Activated effector memory CD4-positive, alpha-beta T cell treated with anti-CD3 and anti-CD28 coated beads, Interleukin-2, amount 50 U/mL, for 16 hours (primary cell): ENCODE measurements around the gene PIGV.
"Not testable (repeated sequence)": the region's sequence is repeated elsewhere in the genome, so short reads cannot be mapped to it uniquely, and the experiment has no call there.

ENCODE experiments used
- DNase-seq: peaks from one replicate; pipeline ENCODE4 v3.0.0-alpha.2; 2020

Gene PIGV

DNA sequence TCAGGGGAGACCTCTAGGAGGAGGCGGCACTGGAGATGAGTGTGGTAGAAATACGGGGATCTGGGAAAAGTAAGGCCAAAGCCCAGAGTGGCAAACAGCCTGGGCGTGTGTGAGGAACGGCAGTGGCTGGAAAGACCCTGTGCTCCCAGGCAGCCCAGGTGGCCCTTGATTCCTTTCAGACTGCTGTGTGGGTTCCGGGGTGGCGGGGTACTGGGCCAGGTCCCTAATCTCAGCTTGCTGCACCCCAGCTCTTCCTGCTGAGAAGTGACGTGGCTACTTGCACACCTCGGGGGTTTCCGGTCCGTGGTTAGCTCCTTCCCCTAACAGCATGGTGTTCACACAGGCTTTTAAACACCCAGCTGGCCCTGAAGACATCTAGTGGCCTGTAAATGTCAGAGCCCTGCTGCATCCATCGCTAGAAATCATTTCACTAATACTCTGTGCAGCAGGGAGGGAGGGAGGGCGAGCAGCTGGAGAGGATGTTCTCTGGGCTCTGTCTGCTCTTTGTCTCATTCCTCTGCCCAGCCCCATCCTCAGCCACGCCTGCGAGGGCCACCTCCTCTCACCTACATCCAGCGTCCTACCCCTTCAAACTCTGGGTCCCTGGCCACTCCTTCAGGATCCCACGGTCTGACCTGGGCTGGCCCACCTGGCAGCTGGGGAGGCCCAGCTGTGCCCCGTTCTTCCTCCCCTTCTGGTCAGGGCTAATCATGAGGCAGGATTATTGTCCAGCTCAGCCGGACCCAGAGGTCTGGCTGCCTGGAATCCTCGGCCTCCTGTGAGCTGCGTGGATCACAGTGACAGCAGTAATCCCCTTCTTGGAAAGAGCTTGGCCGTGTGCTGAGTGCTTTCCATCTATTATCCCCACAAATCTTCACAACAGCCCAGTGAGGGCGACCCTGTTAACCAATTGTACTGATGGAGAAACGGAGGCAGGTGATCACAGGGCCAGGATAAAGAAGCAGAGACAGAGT is 46.0 kb downstream of the PIGV start:
- peak; percentile 95 for DNase-seq

DNA sequence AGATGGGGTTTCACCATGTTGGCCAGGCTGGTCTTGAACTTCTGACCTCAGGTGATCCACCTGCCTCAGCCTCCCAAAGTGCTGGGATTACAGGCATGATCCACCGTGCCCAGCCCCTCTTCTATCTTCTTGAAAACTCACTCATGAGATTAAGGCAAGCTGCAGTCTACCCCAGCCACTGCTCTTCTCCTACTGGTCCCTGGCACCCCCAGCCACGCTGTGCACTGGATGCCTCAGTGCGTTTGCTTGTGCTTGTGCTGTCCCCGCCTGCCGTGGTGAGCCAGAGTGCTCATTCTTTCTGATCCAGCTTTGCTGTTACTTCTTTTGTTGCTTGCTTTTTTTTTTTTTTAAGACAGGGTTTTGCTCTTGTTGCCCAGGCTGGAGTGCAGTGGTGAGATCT is 49.9 kb downstream of the PIGV start:
- not testable (repeated sequence) for DNase-seq

DNA sequence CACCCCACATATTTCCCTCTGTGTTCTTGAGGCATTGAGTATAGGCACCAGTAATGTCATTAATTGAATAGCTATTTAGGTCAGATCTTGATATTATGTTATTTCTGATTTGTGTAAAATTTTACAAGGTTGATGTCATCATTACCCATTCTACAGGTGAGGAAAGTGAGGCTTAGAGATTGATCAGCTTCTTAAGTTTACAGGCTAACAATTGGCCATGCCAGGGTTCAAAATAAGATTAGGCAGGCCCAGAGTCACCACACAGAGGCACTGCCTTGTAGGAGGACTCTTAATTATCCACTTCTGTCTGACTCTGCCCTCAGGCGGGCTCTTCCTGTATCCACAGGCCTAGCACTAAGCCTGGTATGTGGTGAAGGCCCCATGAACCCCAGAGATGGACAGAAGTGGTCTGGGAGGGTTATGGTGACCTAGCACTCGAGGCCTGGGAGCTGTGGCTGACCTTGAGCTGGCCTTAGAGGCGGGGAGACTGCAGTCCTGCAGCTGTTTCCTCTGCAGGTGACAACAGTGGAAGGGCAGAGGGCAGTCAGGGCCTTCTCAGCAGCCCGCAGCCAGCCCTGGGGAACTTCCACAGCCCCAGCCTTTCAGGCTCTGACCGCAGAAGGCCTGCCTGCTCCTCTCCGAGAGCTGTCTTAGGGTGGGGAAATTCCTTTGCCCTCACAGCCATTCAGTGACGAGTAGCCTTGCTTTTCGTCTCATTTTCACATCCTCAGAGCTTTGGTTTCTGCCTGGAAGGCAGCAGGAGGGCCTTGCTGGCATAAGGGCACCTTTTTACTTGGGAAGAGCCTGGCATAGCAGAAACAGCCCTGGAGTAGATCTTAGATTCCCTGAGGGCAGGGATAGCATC is 51.0 kb downstream of the PIGV start:
- peak; percentile 90 for DNase-seq

DNA sequence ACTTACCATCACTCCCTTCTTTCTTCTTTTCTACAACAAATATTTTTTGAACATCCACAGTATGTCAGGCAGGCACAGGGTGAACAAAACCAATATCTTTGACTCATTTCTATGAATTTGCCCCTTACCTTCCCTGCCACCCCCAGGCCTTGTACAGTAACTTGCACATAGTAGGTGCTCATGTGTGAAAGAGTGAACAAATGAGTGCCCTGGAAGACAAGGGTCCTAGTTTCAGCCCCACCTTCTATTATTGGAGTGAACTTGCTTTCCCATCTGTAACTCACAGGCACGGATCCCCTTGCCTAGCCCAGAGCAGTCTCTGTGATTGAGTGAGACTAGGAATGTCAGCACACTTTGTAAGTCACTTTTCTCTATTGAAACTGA is 51.6 kb downstream of the PIGV start:
- DNase-seq, result no peak

DNA sequence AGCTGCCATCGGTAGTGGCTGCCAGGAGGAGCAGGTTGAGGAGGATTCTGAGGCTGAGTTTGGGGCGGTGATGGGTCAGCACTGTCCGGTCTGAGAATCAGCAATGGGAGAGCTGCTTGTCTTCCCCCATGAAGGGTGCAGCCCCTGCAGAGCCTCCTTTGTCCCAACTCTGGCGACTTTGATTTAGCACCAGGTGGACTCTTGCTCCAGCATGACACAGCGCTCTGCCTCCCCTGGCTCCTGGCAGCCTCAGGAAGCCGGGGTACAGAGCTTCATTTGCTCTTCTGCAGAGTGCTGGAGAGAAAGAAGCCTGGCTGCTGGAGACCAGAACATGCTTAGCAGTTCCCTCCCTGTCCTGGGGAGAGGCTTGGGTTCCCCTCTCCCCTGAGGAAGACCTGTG is 52.0 kb downstream of the PIGV start:
- no peak for DNase-seq

DNA sequence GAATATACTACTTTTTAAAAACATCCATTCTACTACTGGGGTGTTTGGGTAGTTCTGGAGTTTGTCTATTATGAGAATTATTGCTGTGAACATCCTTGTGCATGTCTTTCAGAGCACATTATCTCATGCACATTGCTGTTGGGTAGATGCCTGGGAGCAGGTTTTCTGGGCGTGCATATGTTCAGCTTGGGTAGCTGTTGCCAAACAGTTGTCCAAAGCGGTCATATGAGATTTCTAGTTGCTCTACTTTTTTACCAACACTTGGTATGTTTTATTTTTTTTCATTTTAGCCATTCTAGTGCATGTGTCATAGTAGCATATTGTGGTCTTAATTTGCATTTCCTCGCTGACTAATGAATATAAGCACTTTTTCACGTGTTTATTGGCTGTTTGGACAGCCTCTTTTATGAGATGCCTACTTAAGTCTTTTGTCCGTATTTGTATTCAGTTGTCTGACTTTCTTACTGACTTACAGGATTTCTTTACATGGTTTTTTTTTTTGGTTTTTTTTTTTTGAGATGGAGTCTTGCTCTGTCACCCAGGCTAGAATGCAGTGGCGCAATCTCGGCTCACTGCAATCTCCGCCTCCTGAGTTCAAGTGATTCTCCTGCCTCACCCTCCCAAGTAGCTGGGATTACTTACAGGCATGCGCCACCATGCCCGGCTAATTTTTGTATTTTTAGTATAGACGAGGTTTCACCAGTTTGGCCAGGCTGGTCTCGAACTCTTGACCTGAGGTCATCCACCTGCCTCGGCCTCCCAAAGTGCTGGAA is 56.9 kb downstream of the PIGV start:
- DNase-seq, result no peak

DNA sequence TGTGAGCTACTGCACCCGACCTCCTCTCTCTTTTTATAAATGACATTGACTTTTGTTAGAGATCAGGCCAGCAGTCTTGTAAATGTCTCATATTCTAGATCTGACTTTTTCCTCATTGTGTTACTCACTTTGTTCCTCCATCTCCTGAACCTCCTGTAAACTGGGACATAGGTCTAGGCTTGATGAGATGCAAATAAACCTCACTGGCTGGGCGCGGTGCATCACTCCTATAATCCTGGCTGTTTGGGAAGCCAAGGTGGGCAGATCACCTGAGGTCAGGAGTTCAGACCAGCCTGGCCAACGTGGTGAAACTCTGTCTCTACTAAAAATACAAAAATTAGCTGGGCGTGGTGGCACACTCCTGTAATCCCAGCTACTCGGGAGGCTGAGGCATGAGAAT is 60.1 kb downstream of the PIGV start:
- not testable (repeated sequence) for DNase-seq
